GM18526 (cell line): Measurements from ENCODE around the gene SLC25A42.

Source experiments
- POLR2A ChIP-seq: IDR thresholded peaks from 3 replicates; pipeline ENCODE4 v1.6.1; 2011; ENCODE audit not compliant: insufficient read length; ENCODE audit errors: extremely low read depth

The SLC25A42 gene

DNA sequence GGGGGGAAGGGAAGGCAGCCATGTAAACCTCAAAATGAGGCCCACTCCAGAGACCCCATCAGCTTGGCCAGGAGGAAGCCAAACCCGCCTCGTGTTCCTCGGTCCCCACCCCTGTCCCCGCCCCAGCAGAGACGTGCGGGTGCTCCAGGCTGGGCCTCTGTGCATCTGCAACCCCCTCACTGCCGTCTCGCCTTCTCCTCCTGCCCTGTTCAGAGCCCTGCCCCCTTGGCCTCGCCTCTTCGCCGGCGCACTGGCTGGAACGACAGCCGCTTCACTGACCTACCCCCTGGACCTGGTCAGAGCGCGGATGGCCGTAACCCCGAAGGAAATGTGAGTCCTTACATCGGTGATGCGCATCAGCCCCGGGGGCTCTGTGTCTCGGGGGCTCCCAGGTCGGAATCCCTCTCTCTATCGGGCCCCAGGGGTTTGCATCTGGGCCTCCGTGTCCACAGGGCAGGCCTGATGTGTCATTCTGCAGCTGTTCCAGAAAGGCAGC lies 42.3 kb downstream of the SLC25A42 start:
- TF ChIP-seq POLR2A, result no peak

DNA sequence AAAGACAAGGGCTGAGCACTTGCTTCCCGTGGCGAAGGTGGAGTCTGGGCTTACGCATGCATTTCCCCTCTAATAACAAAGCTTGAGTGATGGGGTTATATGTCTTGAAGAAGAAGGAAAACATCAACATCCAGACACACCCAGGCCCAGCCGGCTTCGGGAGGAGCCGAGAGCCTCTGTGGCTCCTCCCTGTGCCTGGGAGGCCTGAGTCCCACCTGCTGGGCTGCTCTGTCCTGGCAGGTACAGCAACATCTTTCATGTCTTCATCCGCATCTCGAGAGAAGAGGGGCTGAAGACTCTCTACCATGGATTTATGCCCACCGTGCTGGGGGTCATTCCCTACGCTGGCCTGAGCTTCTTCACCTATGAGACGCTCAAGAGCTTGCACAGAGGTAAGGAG lies 43.9 kb downstream of the SLC25A42 start:
- TF ChIP-seq POLR2A, result no peak

DNA sequence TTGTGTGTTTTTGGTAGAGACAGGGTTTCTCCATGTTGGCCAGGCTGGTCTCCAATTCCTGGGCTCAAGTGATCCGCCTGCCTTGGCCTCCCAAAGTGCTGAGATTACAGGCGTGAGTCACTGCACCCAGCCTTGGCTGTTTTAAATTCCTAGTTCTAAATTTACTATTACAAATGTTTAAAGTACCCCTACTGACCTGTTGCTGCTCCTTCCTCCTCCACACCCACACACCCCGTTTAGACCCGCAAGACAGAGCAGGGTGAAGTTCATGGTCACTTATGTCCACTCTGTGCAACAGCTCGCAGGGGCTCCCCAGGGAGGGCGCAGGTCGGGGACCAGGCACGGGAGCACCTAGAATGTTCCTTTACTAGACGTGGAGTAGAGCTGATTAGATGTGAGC lies 45.8 kb downstream of the SLC25A42 start:
- no peak for TF ChIP-seq POLR2A

DNA sequence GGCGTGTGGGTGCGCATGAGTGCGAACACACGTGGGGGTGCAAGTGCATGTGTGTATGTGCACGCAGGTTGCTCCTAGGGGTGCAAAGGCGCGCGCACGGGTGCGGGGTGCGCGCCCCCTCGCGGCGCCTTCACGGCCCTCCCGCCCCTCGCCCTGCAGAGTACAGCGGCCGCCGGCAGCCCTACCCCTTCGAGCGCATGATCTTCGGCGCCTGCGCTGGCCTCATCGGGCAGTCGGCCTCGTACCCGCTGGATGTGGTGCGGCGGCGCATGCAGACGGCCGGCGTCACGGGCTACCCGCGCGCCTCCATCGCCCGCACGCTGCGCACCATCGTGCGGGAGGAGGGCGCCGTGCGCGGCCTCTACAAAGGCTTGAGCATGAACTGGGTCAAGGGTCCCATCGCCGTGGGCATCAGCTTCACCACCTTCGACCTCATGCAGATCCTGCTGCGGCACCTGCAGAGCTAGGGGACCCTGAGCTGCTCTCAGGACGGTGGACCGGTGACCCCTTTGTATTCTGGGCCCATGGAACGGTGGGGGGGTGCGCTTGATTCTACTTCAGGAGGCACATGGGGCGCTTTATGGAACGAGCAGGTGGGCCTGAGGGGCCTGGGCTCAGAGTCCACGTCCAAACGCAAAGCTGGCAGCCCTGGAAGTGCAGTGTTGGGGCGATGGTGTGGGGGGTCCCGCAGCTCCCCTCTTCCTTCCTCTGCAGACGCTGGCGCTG lies 46.8 kb downstream of the SLC25A42 start:
- TF ChIP-seq POLR2A, result no peak

DNA sequence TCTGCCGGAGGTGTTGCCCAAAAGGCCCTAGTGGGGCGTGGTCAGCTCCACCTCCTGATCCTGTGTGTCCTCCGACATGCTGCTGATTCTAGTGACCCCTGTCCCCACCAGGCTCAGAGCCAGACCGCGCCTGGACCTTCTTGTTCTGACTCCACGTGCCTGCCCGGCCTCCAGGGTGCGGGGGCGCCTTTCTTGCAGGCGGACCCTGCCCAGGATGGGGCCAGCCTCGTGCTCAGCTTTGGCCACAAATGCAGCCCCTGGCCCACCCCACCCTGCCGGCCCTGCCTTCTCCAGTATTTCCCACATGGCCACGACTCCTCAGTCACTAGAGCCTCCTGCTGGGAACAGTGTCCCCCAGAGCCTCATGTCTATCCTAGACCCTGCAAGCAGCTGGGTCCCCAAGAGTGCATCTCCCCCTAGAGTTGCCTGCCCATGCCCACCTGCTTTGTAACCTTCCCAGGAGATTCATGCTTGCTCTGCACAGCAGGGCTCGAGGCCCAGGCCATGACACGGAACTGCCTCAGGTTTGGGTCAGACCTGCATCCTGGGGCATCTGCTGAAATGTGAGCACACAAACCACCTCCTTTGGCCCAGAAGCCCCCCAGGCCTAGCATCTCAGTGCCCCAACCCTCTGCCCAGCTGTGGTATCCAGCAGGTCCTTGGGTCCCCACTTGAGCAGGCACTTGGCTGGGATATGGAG lies 47.5 kb downstream of the SLC25A42 start:
- no peak for TF ChIP-seq POLR2A

GRCh38 chr19:19111967-19112580 lies 48.3 kb downstream of the SLC25A42 start:
- TF ChIP-seq POLR2A, result no peak

DNA sequence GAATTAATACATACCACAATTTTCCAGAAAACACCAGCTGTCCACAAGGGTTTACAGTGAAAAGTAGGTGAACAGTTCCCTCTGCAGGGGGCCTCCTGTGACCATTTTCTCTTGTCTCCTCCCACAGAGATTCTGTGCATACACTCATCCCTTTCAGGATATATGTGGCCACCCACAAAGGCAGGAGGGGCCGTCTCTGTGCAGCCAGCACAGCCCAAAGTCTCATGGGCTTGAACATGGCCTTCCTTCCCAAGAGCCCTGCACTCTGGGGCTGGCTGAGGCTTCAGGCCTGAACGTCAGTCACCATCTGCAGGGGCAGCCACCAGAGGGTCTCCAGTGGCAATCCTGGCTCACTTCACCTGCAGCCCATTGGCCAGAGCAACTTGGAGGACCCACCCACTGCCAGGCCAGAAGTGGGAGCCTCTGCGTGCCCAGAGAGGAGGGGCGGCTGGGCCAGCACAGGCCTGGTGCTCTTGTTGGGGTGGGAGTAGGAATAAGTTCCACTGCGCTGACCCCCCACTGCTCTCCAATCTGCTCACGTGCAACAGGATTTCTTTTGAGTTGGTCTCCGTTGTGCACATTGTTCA lies 49.3 kb downstream of the SLC25A42 start:
- TF ChIP-seq POLR2A, result no peak

- no peak for TF ChIP-seq POLR2A
Observed at GRCh38 chr19:19115954-19116353, 52.2 kb downstream of the SLC25A42 start.

DNA sequence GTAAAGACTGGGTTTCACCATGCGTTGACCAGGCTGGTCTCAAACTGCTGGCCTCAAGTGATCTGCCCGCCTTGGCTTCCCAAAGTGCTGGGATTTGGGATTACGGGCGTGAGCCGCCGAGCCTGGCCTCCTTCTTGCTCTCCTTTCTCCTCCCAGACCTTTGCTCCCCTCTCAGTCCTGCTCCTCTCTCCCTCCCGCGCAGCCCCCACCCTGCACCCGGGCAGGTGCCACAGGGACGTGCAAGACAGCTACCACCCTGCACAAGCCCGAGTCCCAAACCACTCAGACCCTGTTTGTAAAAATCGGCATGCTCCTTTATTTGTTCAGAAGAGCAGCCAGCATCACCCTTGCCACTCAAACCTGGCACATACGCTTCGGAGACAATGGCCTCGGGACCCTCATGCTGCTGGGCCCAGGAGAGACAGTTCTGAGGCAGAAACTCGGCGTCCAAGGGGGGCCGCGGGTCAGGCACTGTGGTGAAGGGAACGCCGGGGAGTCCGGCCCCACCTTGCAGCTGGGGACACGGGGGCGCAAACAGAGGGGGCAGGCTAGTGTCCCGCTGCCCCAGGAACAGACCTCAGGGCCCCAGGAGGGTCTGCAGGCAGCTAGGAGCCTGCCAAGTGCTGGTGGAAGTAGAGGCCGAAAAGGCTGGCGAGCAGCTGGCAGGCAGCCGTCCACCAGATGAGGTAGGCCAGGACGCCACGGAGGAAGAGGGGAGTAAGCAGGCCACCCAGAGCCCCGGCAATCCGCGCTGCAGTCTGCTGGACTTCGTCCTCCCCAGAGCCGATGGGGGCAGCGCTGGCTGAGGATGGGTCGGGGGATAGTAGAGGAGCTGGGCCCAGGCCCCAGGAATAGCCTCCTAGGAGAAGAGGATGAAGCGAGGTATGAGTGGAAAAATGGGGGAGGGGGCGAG lies 55.8 kb downstream of the SLC25A42 start:
- no peak for TF ChIP-seq POLR2A

DNA sequence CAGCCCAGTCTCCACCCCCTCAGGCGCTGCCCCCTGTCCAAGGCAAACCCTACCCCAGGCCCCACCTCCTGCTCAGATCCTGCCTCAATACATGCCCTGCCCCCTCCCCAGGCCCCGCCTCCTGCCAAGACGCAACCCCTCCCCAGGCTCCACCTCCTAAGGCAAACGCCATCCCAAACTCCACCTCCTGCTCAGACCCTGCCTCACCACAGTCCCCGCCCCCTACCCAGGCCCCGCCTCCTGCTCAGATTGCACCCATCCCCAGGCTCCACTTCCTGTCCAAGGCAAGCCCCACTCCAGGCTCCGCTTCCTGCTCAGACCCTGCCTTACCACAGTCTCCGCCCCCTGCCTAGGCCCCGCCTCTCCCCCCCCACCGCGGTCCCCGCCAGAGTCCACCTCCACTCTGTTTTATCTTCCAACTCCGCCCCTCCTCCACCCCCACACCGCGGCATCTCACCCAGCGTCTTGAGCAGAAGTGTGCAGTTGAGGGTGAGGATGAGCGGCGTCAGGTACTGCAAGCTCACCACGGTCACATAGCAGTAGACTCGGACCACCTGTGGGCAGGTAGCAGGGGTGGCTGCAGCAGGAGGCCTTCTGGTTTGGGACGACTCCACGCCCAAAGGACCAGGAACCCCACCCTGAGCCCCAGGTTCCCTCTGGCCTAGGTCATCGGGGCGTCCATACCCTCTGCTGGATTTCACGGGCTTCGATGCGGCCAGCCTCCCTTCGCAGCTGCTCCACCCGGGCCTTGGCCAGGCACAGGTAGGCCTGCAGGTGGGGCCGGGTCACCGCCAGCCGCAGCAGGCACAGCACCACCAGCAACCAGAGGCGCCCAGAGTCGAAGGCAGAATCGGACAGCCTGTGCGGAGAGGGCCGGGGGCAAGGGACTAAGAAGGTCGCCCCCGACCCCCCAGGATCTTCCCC lies 56.8 kb downstream of the SLC25A42 start:
- TF ChIP-seq POLR2A, result no peak

- TF ChIP-seq POLR2A, result no peak
Observed at GRCh38 chr19:19121371-19121770, 57.6 kb downstream of the SLC25A42 start.

GRCh38 chr19:19122902-19123301 lies 59.1 kb downstream of the SLC25A42 start:
- TF ChIP-seq POLR2A, result no peak

GRCh38 chr19:19123386-19123785 lies 59.6 kb downstream of the SLC25A42 start:
- no peak for TF ChIP-seq POLR2A

DNA sequence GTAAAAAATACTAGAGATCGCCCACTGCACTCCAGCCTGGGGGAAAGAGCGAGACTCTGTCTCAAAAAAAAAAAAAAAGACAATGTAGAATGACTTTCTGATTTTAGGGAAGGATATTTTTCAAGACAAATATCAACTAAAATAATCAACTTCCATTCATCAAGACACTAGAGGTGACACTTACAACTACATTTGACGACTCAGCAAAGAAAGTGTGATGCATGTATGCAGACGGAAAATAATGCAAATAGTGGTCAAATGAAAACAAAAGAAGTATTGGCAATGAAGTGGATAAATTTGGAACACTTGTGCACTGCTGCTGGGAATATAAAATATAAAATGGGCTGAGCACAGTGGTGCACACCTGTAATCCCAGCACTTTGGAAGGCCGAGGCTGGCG lies 62.3 kb downstream of the SLC25A42 start:
- TF ChIP-seq POLR2A, result no peak
